NCI-H345 treated with DMSO at 0.1 percent for 48 hours (cell line): ENCODE results near the gene METAP1D.

Experiments
- DNase-seq: peaks from one replicate; lab custom pipeline; 2025; ENCODE audit not compliant: unreplicated experiment; lab: John Stamatoyannopoulos, UW

METAP1D gene

GRCh38 chr2:172090044-172090961, 90.5 kb downstream of the METAP1D start:
- no peak for DNase-seq

GRCh38 chr2:172091000-172091641, 91.4 kb downstream of the METAP1D start:
- DNase-seq = no peak

- no peak for DNase-seq
These were observed 92.2 kb downstream of the METAP1D start for GRCh38 chr2:172091761-172092566.

- DNase-seq = no peak
These were observed 93.1 kb downstream of the METAP1D start for GRCh38 chr2:172092716-172093415.

- no peak for DNase-seq
These were observed 93.9 kb downstream of the METAP1D start for GRCh38 chr2:172093416-172094293.

GRCh38 chr2:172094294-172095145, 94.8 kb downstream of the METAP1D start:
- no peak for DNase-seq

- DNase-seq = no peak
These were observed 95.6 kb downstream of the METAP1D start for GRCh38 chr2:172095146-172095904.

- DNase-seq = peak; percentile 45
These were observed 96.3 kb downstream of the METAP1D start for GRCh38 chr2:172095905-172096625.

GRCh38 chr2:172096626-172097547, 97.1 kb downstream of the METAP1D start:
- peak; percentile 45 for DNase-seq

- DNase-seq = no peak
These were observed 97.9 kb downstream of the METAP1D start for GRCh38 chr2:172097557-172098131.

- no peak for DNase-seq
These were observed 98.5 kb downstream of the METAP1D start for GRCh38 chr2:172098287-172098649.

- DNase-seq = no peak
These were observed 99.1 kb downstream of the METAP1D start for GRCh38 chr2:172098650-172099471.

- no peak for DNase-seq
These were observed 99.8 kb downstream of the METAP1D start for GRCh38 chr2:172099472-172100079.

GRCh38 chr2:172100080-172100934, 100.6 kb downstream of the METAP1D start:
- no peak for DNase-seq
